Mononuclear cell (primary cell): ENCODE data around the gene ITPRIPL2. TPM values are rescaled to one million over a fixed set of nuclear protein-coding genes. Genes with fewer than 3 reads are reported as not detected.
A peak's percentile ranks its signal among the peaks of the same experiment; 100 is the strongest.

Experiments
- H3K27me3 ChIP-seq: 2 replicates; pipeline ENCODE4 v1.6.0; 2011; ENCODE audit warnings: low read length, control low read depth; ENCODE audit not compliant: insufficient read depth
- H3K4me1 ChIP-seq: 2 replicates; pipeline ENCODE4 v1.5.1; 2011; ENCODE audit warnings: mild to moderate bottlenecking, low read length, control low read depth; ENCODE audit not compliant: insufficient read depth
- H3K4me3 ChIP-seq: 2 replicates; pipeline ENCODE4 v1.5.1; 2011; ENCODE audit warnings: mild to moderate bottlenecking, low read length, moderate library complexity
- H3K9me3 ChIP-seq: 2 replicates; pipeline ENCODE4 v1.5.1; 2011; ENCODE audit warnings: low read depth, mild to moderate bottlenecking, control low read depth, low read length
- total RNA-seq: library from RNA; depleted of rRNA; stranded (reverse); fragments of >200 nt; gene quantifications from one replicate; pipeline ENCODE4 v1.2.3, GENCODE V29; 2012

ITPRIPL2 gene
- total RNA-seq, 1 donor: 2.5 TPM

DNA sequence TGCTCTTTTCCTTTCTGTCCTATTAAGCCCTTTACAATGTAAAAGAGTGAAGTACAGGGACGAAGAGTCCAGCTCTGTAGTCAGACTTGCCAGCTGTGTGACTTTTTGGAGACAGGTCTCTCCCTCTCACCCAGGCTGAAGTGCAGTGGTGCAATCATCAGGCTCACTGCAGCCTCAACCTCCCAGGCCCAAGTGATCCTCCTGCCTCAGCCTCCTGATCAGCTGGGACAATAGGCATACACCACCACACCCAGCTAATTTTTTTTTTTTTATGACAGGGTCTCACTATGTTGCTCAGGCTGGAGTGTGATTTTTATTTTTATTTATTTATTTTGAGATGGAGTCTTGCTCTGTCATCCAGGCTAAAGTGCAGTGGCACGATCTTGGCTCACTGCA, 7.1 kb upstream of the ITPRIPL2 start:
- no peaks in the 10 kb centered on the region for H3K27me3 ChIP-seq
- H3K4me3 ChIP-seq: no peak overlapping the region
- H3K4me1 ChIP-seq: peaks cover 27% of the 10 kb centered on the region
- H3K9me3 ChIP-seq: no peaks in the 10 kb centered on the region

DNA sequence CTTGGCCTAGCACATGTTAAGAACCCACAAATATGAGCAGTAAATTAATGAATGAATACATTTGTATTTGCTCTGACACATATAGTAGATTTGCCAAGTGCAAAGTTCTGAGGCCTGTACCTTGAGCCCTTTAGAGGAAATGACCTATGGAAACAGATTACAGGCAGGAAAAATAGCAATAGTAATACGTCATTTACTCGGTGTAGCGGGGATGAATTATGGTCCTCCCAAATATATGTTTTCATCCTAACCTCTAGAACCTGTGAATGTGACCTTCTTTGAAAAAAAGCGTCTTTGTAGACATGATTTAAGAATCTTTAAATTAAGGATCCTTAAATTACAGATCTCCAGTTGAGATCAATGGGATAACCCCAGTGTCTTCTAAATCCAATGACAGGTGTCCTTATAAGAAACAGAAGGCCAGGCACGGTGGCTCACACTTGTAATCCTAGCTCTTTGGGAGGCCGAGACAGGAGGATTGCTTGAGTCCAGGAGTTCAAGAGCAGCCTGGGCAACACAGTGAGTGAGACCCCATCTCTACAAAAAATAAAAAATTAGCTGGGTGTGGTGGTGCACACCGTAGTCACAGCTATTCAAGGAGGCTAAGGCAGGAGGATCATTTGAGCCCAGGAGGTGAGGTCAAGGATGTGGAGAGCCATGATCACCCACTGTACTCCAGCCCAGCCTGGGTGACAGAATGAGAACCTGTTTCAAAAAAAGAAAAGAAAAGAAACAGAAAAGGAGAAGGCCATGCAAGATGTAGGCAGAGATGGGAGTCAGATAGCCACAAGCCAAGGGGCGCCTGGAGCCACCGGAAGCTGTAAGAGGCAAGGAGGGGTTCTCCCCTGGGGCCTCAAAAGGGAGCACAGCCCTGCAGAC, 5.1 kb upstream of the ITPRIPL2 start:
- Histone ChIP-seq H3K27me3 (no peaks in the 10 kb centered on the region), H3K4me1 (peaks cover 40% of the 10 kb centered on the region), H3K4me3 (no peak overlapping the region), H3K9me3 (no peaks in the 10 kb centered on the region)

DNA sequence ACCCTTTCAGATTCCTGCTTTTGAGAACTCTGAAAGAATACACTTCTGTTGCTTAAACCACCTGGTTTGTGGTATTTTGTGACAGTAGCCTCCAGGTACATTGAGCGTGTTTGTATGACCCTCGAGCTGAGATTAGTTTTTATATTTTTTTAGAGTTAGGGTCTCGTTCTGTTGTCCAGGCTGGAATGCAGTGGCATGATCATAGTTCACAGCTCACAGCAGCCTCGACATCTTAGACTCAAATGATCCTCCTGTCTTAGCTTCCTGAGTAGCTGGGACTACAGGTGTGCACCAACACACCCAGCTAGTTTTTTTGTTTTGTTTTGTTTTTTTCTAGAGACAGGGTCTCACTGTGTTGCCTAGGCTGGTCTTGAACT, 4.5 kb upstream of the ITPRIPL2 start:
- H3K4me3 ChIP-seq: no peak overlapping the region
- H3K4me1 ChIP-seq: peaks cover 40% of the 10 kb centered on the region
- no peaks in the 10 kb centered on the region for H3K9me3 ChIP-seq
- no peaks in the 10 kb centered on the region for H3K27me3 ChIP-seq

- no peak overlapping the region for H3K4me3 ChIP-seq
- H3K4me1 ChIP-seq: peaks cover 50% of the 10 kb centered on the region
- H3K27me3 ChIP-seq: no peaks in the 10 kb centered on the region
- H3K9me3 ChIP-seq: no peaks in the 10 kb centered on the region
These were observed 3.0 kb upstream of the ITPRIPL2 start for GRCh38 chr16:19110537-19111360.

DNA sequence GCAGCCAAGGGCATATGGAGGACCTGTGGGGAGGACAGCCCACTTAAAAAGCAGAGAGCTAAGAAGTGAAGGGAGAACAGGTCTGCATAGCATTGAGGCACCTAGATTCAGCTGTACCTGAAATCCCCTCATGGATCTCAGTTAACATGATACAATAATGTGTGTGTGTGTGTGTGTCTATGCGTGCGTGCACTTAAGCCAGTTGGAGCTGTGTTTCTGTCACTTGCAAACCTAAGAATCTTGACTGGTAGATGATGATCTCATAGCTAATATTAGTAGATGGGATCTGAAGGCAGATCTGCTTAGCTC, 1.7 kb upstream of the ITPRIPL2 start:
- Histone ChIP-seq H3K4me3 (no peak overlapping the region), H3K27me3 (no peaks in the 10 kb centered on the region), H3K4me1 (peaks cover 51% of the 10 kb centered on the region), H3K9me3 (no peaks in the 10 kb centered on the region)

- Histone ChIP-seq H3K27me3 (no peaks in the 10 kb centered on the region), H3K9me3 (no peaks in the 10 kb centered on the region), H3K4me1 (peaks cover 63% of the 10 kb centered on the region), H3K4me3 (peak overlapping the region; percentile 39)
These were observed 789 bp downstream of the ITPRIPL2 start for GRCh38 chr16:19114359-19115147.

GRCh38 chr16:19115148-19116021, 1.6 kb downstream of the ITPRIPL2 start:
- no peaks in the 10 kb centered on the region for H3K9me3 ChIP-seq
- H3K4me1 ChIP-seq: peaks cover 71% of the 10 kb centered on the region
- no peaks in the 10 kb centered on the region for H3K27me3 ChIP-seq
- no peak overlapping the region for H3K4me3 ChIP-seq

- H3K4me1 ChIP-seq: peaks cover 71% of the 10 kb centered on the region
- no peak overlapping the region for H3K4me3 ChIP-seq
- H3K27me3 ChIP-seq: no peaks in the 10 kb centered on the region
- no peaks in the 10 kb centered on the region for H3K9me3 ChIP-seq
These were observed 3.1 kb downstream of the ITPRIPL2 start for GRCh38 chr16:19116711-19117449.

GRCh38 chr16:19118938-19119431, 5.2 kb downstream of the ITPRIPL2 start:
- H3K4me1 ChIP-seq: peaks cover 57% of the 10 kb centered on the region
- H3K27me3 ChIP-seq: no peaks in the 10 kb centered on the region
- peak overlapping the region; percentile 33 for H3K4me3 ChIP-seq

DNA sequence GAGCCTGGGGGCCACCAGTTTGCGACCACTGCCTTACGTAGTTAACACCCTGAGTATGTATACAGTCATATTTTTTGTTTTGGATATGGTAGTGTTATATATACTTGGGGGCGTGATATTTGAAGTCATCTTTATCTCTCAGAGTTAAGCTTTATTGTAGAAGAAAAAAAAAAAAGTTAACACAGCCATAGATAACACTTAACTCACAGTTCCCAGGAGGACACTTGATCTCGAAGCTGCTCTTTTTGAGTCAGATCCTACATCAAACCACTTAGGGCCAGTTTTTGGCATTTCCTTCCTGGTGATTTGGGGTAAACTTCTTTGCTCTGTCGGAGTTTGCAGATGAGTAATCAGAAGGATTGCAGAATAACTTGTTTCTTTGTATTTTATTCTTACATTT, 5.8 kb downstream of the ITPRIPL2 start:
- H3K4me3 ChIP-seq: peak overlapping the region; percentile 33
- H3K4me1 ChIP-seq: peaks cover 56% of the 10 kb centered on the region

More at GRCh38 chr16:19118938-19119431, 5.2 kb downstream of the ITPRIPL2 start:
- H3K9me3 ChIP-seq: no peaks in the 10 kb centered on the region

GRCh38 chr16:19123535-19124178, 9.9 kb downstream of the ITPRIPL2 start:
- Histone ChIP-seq H3K9me3 (no peaks in the 10 kb centered on the region), H3K4me1 (peaks cover 28% of the 10 kb centered on the region), H3K4me3 (no peak overlapping the region), H3K27me3 (no peaks in the 10 kb centered on the region)

More for the DNA sequence above, 5.8 kb downstream of the ITPRIPL2 start:
- no peaks in the 10 kb centered on the region for H3K27me3 ChIP-seq
- H3K9me3 ChIP-seq: no peaks in the 10 kb centered on the region

DNA sequence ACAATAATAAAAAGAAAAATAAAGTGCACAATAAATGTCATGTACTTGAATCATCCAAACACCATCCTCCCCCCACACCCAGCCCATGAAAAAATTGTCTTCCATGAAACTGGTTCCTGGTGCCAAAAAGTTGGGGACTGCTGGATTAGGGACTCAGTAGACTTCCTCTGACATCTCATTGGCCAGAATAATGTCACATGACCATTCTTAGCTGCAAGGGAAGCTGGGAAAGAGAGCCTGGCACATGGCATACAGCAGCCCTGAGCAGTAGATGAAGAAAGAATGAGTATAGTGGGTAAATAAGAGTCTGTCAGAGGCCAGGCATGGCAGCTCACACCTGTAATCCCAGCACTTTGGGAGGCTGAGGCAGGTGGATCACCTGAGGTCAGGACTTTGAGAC, 12.5 kb downstream of the ITPRIPL2 start:
- H3K4me1 ChIP-seq: peaks cover 31% of the 10 kb centered on the region
- no peaks in the 10 kb centered on the region for H3K27me3 ChIP-seq
- no peaks in the 10 kb centered on the region for H3K9me3 ChIP-seq
- H3K4me3 ChIP-seq: no peak overlapping the region

DNA sequence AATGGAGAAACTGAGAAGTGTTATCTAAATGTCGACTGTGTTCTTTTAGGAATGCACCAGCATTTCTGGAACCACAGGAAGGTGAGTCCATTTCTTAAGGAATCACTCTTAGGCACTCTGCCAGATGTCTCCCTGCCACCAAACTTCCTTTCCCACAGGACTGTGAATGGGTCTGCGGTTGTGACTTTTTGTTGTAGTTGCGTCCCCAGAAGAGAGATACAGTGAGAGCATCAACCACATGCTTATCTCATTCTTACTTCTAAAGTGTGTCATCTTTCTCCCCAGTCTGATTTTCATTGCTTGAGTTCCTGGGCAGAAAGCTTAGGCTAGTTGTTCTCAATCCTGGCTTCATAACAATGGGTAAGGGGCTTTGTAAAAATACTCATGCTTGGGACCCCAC, 13.4 kb downstream of the ITPRIPL2 start:
- no peaks in the 10 kb centered on the region for H3K9me3 ChIP-seq
- no peak overlapping the region for H3K4me3 ChIP-seq
- peaks cover 40% of the 10 kb centered on the region for H3K4me1 ChIP-seq
- H3K27me3 ChIP-seq: no peaks in the 10 kb centered on the region
